SU-DHL-6 (cell line): Measurements from ENCODE around the gene SYNPR.

ENCODE experiments used
- EZH2phosphoT487 ChIP-seq: fragments of 200-600 bp; sonication (generic), shearing (Covaris generic); conservative IDR thresholded peaks from 2 replicates; pipeline ENCODE4 v1.6.1; 2018; ENCODE audit warnings: mild to moderate bottlenecking, antibody characterized with exemption, low read length, moderate library complexity, mixed read lengths
- TF ChIP-seq, protein P1 (sequence below): fragments of 200-600 bp; sonication (generic); IDR thresholded peaks from one replicate; pipeline ENCODE4 v1.5.1; 2017; ENCODE audit warnings: antibody characterized with exemption, mild to moderate bottlenecking, low read length, moderate library complexity; ENCODE audit not compliant: insufficient read depth, poor library complexity, severe bottlenecking

GRCh38 chr3:63576846-63577245, 298.7 kb downstream of the SYNPR start:
- TF ChIP-seq, protein P1, sequence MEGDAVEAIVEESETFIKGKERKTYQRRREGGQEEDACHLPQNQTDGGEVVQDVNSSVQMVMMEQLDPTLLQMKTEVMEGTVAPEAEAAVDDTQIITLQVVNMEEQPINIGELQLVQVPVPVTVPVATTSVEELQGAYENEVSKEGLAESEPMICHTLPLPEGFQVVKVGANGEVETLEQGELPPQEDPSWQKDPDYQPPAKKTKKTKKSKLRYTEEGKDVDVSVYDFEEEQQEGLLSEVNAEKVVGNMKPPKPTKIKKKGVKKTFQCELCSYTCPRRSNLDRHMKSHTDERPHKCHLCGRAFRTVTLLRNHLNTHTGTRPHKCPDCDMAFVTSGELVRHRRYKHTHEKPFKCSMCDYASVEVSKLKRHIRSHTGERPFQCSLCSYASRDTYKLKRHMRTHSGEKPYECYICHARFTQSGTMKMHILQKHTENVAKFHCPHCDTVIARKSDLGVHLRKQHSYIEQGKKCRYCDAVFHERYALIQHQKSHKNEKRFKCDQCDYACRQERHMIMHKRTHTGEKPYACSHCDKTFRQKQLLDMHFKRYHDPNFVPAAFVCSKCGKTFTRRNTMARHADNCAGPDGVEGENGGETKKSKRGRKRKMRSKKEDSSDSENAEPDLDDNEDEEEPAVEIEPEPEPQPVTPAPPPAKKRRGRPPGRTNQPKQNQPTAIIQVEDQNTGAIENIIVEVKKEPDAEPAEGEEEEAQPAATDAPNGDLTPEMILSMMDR = no peak
- TF ChIP-seq EZH2phosphoT487 = no peak
